22Rv1 (cell line): Measurements from ENCODE around the gene TULP3.
A peak's percentile ranks its signal among the peaks of the same experiment; 100 is the strongest.

ENCODE experiments used
- H3K27ac ChIP-seq: fragments of 450-650 bp; 2 replicates; pipeline ENCODE4 v1.5.1; 2017
- ZFX ChIP-seq: fragments of 450-650 bp; IDR thresholded peaks from 2 replicates; pipeline ENCODE4 v1.6.1; 2017; ENCODE audit warnings: antibody characterized with exemption, borderline replicate concordance
- TF ChIP-seq, protein P1 (sequence below): fragments of 450-650 bp; IDR thresholded peaks from 2 replicates; pipeline ENCODE4 v1.5.1; 2017; ENCODE audit warnings: mild to moderate bottlenecking

The TULP3 gene

DNA sequence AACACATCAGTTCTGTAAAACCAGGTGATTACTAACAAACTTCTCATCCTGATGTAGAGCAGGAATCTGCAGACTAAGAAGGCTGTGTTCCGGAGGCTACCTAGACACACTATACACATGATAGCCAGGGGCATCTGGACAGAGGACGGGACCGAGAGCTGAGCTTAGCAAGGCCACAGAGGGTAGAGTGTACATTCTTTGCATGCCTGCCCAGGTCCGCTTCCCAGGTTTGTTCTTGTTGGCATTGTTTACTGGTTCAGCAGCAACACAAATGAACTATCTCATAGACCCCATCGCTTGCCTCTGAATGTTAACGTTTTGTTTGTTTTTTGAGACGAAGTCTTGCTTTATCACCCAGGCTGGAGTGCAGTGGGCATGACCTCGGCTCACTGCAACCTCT lies 50.8 kb downstream of the TULP3 start:
- H3K27ac ChIP-seq: no peak overlapping the region
- TF ChIP-seq, protein P1, sequence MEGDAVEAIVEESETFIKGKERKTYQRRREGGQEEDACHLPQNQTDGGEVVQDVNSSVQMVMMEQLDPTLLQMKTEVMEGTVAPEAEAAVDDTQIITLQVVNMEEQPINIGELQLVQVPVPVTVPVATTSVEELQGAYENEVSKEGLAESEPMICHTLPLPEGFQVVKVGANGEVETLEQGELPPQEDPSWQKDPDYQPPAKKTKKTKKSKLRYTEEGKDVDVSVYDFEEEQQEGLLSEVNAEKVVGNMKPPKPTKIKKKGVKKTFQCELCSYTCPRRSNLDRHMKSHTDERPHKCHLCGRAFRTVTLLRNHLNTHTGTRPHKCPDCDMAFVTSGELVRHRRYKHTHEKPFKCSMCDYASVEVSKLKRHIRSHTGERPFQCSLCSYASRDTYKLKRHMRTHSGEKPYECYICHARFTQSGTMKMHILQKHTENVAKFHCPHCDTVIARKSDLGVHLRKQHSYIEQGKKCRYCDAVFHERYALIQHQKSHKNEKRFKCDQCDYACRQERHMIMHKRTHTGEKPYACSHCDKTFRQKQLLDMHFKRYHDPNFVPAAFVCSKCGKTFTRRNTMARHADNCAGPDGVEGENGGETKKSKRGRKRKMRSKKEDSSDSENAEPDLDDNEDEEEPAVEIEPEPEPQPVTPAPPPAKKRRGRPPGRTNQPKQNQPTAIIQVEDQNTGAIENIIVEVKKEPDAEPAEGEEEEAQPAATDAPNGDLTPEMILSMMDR: no peak
- TF ChIP-seq ZFX: no peak

DNA sequence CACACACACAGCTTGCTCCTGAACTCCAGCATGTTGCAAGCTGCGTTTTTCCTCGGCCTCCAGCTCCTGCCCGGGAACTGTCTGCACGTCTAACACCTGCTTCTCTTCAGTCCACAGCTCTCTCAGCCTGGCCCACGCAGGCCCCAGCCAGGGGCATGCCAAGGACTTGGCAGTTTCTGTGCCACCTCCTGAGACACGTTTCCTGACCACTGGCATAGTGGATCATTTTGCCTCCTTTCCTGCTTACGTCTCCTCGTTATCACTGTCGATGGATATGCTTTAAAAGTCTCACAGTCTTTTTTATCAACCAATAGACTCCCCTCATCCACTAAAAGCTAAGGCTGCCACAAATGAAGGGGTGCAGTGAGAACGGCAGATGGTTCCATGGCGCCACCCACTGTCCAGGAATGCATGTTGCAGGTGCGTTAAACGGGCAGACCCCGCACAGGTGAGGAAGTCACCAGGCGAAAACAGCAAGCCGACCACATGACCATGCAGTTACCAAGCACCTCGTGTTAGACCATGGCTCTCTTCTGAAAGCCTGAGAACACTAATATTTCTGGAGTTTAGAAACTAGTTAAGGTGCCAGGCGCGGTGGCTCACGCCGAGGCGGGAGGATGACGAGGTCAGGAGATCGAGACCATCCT lies 53.8 kb downstream of the TULP3 start:
- TF ChIP-seq ZFX: no peak
- TF ChIP-seq, protein P1: peak; percentile 97
- peak overlapping the region; percentile 39 for H3K27ac ChIP-seq

DNA sequence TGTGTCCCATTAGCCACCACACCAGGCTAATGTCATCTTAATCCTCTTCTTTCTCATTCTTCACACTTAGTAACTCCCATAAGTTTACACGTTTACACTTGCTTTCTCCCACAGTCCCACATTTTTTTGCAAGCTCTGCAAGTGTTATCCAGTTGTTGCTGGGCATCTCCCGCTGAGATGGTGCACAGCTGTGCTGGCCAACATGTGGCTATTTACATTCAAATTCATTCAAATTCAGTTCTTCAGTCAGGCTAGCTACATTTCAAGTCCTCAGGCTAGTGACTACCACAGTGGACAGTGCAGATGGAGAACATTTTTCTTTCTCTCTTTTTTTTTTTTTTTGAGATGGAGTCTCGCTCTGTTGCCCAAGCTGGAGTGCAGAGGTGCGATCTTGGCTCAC lies 58.7 kb downstream of the TULP3 start:
- TF ChIP-seq, protein P1: no peak
- no peak for TF ChIP-seq ZFX
- H3K27ac ChIP-seq: no peak overlapping the region

DNA sequence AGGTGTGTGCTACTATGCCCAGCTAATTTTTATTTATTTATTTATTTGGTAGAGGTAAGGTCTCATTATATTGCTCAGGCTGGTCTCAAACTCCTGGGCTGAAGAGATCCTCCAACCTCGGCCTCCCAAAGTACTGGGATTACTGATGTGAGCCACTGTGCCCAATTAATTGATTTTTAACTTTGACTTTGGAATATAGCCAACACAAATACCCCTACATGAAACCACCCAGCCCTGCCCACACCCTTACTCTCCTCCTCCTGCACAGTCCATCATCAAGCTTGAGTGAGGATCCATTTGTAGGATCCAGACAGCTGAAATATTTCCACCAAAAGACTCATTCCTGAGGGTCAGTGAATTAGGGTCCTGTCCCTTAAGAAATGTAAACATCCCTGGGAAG lies 65.2 kb downstream of the TULP3 start:
- no peak overlapping the region for H3K27ac ChIP-seq
- no peak for TF ChIP-seq ZFX

DNA sequence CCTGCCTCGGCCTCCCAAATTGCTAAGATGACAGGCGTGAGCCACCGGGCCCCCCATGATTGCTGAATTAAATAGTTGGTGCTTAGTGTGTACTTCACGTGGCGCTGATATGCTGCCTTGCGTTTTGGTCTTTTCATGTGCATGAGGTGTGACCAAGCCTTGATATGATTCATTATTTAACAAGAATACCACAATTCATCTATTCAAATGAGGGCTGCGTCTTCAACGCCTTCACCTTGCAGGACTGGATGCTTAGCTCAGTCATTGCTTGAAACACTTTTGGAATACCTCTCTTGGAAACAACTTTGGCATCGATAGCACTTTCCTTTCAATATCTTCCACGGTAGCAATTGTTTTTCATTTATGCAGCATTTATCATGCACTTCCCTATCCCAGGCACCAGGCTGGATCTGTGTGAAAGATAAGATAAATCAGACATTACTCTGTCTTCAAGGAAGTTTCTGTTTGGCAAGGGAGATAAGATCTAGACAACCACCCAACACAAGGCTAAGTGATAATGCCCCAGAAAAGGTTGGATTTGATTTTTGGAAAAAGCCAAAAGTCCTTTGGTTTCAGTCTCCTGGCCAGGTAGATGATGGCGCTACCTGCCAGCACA lies 67.2 kb downstream of the TULP3 start:
- no peak for TF ChIP-seq ZFX
- TF ChIP-seq, protein P1: 0 out of 2 replicates have a peak, but pooled peaks have one; percentile 6
- peak overlapping the region; percentile 98 for H3K27ac ChIP-seq

DNA sequence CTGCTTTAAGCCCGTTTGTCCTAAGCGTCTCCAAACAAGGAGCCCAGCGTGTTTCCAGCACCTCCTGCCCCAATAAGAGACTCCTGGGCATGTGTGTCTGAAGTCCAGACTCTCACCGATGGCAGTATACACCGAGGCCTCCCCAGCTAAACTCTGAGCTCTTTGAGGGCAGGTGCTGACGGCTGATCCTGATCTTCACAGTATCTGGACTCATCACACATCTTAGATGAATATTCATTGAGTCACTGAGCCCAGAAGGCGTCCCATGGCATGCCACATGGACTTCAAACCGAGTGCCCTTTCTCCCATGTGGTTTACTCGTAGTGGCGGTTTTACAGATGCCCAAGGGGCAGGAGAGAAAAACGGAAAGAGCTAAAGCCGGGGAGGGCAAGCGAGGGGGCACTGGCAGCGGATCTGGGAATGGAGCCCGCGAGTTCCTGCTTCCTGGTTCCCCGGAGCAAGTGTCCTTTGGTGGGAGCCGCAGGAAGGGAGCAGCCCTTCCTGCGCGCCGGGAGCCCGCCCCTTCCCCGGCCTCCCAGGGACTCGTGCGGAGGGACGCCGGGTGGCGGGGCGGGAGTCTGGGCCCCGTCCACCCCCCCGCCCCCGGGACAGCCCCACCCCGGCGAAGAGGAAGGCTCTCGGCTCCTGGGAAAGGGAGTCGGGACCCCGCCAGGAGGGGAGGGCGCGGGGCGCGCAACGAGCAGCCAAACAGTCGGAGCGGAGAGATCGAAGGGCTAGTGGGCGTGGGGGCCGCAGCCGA lies 67.9 kb downstream of the TULP3 start:
- H3K27ac ChIP-seq: peak overlapping the region; percentile 98
- no peak for TF ChIP-seq ZFX
- TF ChIP-seq, protein P1: 0 out of 2 replicates have a peak, but pooled peaks have one; percentile 0

DNA sequence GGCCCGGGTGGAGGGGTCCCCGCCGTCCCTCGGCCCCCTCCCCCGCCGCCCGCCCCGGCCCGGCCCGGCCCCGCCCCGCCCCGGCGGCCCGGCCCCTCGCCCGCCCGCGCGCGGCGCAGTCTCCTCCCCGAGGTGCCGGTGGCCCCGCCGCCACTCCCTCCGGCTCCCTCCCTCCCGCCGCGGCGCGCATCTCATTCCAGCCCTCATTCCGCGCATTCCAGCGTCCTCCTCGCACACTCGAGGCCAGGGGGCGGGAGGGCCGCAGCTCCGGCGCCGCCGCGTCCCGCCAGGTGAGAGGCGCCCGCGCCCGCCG lies 68.5 kb downstream of the TULP3 start, which contains the start of gene TEAD4:
TSS of gene TEAD4 (plus strand) at position 206 of the 313 bp plus-strand sequence.
- peak within 1 kb of the TSS; percentile 98 for H3K27ac ChIP-seq

More for the DNA sequence above, 68.5 kb downstream of the TULP3 start, which contains the start of gene TEAD4:
- no peak for TF ChIP-seq ZFX
